ENCODE measurements around the gene MYH10.
"Not testable (repeated sequence)": the region's sequence is repeated elsewhere in the genome, so short reads cannot be mapped to it uniquely, and the experiment has no call there.

Gene MYH10

GRCh38 chr17:8667421-8667820 is 36.9 kb upstream of the MYH10 start:
- Histone ChIP-seq H3K4me3 (no peak overlapping the region), H3K9me3 (ENCODE audit: low read depth, low read length) (no peaks in the 10 kb centered on the region), H3K36me3 (ENCODE audit: insufficient read depth, low read length) (no peaks in the 10 kb centered on the region), H3K9ac (ENCODE audit: insufficient read length) (no peak overlapping the region), H3K27ac (no peak overlapping the region)
- TF ChIP-seq POLR2AphosphoS5 (IDR thresholded peaks at IDR 0.05; ENCODE audit: borderline replicate concordance, low read depth, low read length): no peak
- TF ChIP-seq EZH2 (IDR thresholded peaks at IDR 0.05): no peak
- TF ChIP-seq FOXP2 (optimal IDR thresholded peaks at IDR 0.05; ENCODE audit: control extremely low read depth, extremely low read length, insufficient read depth): no peak
- no peak for DNase-seq (ENCODE audit: low read depth, low spot score)

- no peak for DNase-seq (ENCODE audit: low read depth, low spot score)
- TF ChIP-seq FOXP2 (optimal IDR thresholded peaks at IDR 0.05; ENCODE audit: control extremely low read depth, extremely low read length, insufficient read depth): no peak
- no peak for TF ChIP-seq POLR2AphosphoS5 (IDR thresholded peaks at IDR 0.05; ENCODE audit: borderline replicate concordance, low read depth, low read length)
- TF ChIP-seq EZH2 (IDR thresholded peaks at IDR 0.05): no peak
- Histone ChIP-seq H3K4me3 (no peak overlapping the region), H3K9ac (ENCODE audit: insufficient read length) (no peak overlapping the region), H3K27ac (no peak overlapping the region), H3K36me3 (ENCODE audit: insufficient read depth, low read length) (no peaks in the 10 kb centered on the region), H3K9me3 (ENCODE audit: low read depth, low read length) (no peaks in the 10 kb centered on the region)
Observed at GRCh38 chr17:8665684-8666083, 35.2 kb upstream of the MYH10 start.

- TF ChIP-seq FOXP2 (optimal IDR thresholded peaks at IDR 0.05; ENCODE audit: control extremely low read depth, extremely low read length, insufficient read depth) (no peak), POLR2AphosphoS5 (IDR thresholded peaks at IDR 0.05; ENCODE audit: borderline replicate concordance, low read depth, low read length) (no peak), EZH2 (IDR thresholded peaks at IDR 0.05) (no peak)
- Histone ChIP-seq H3K36me3 (ENCODE audit: insufficient read depth, low read length) (no peaks in the 10 kb centered on the region), H3K27ac (no peak overlapping the region), H3K9me3 (ENCODE audit: low read depth, low read length) (no peaks in the 10 kb centered on the region), H3K4me3 (no peak overlapping the region), H3K9ac (ENCODE audit: insufficient read length) (no peak overlapping the region)
- no peak for DNase-seq (ENCODE audit: low read depth, low spot score)
Observed at GRCh38 chr17:8664456-8665126, 34.1 kb upstream of the MYH10 start.

GRCh38 chr17:8662973-8663372 is 32.4 kb upstream of the MYH10 start:
- Histone ChIP-seq H3K9ac (ENCODE audit: insufficient read length) (no peak overlapping the region), H3K4me3 (no peak overlapping the region), H3K9me3 (ENCODE audit: low read depth, low read length) (no peaks in the 10 kb centered on the region), H3K36me3 (ENCODE audit: insufficient read depth, low read length) (no peaks in the 10 kb centered on the region), H3K27ac (no peak overlapping the region)
- no peak for DNase-seq (ENCODE audit: low read depth, low spot score)
- no peak for TF ChIP-seq EZH2 (IDR thresholded peaks at IDR 0.05)
- TF ChIP-seq POLR2AphosphoS5 (IDR thresholded peaks at IDR 0.05; ENCODE audit: borderline replicate concordance, low read depth, low read length): no peak
- no peak for TF ChIP-seq FOXP2 (optimal IDR thresholded peaks at IDR 0.05; ENCODE audit: control extremely low read depth, extremely low read length, insufficient read depth)

GRCh38 chr17:8662076-8662831 is 31.7 kb upstream of the MYH10 start:
- no peak overlapping the region for H3K27ac ChIP-seq
- TF ChIP-seq FOXP2 (optimal IDR thresholded peaks at IDR 0.05; ENCODE audit: control extremely low read depth, extremely low read length, insufficient read depth) (no peak), EZH2 (IDR thresholded peaks at IDR 0.05) (no peak), POLR2AphosphoS5 (IDR thresholded peaks at IDR 0.05; ENCODE audit: borderline replicate concordance, low read depth, low read length) (no peak)

GRCh38 chr17:8660709-8661108 is 30.2 kb upstream of the MYH10 start:
- not testable (repeated sequence) for H3K36me3 ChIP-seq (ENCODE audit: insufficient read depth, low read length); H3K9ac ChIP-seq (ENCODE audit: insufficient read length); H3K9me3 ChIP-seq (ENCODE audit: low read depth, low read length); H3K27ac ChIP-seq; H3K4me3 ChIP-seq; DNase-seq (ENCODE audit: low read depth, low spot score)

More at GRCh38 chr17:8662076-8662831, 31.7 kb upstream of the MYH10 start:
- Histone ChIP-seq H3K9ac (ENCODE audit: insufficient read length) (no peak overlapping the region), H3K9me3 (ENCODE audit: low read depth, low read length) (no peaks in the 10 kb centered on the region), H3K36me3 (ENCODE audit: insufficient read depth, low read length) (no peaks in the 10 kb centered on the region), H3K4me3 (no peak overlapping the region)
- DNase-seq (ENCODE audit: low read depth, low spot score): no peak

- DNase-seq (ENCODE audit: low read depth, low spot score): no peak
- Histone ChIP-seq H3K36me3 (ENCODE audit: insufficient read depth, low read length) (no peaks in the 10 kb centered on the region), H3K27ac (peak overlapping the region; percentile 17; the same call in 1 of the 2 replicates), H3K9me3 (ENCODE audit: low read depth, low read length) (0 out of 2 replicates have a peak, but pooled peaks cover 3% of the 10 kb centered on the region), H3K4me3 (no peak overlapping the region), H3K9ac (ENCODE audit: insufficient read length) (no peak overlapping the region)
- TF ChIP-seq POLR2AphosphoS5 (IDR thresholded peaks at IDR 0.05; ENCODE audit: borderline replicate concordance, low read depth, low read length) (no peak), EZH2 (IDR thresholded peaks at IDR 0.05) (no peak), FOXP2 (optimal IDR thresholded peaks at IDR 0.05; ENCODE audit: control extremely low read depth, extremely low read length, insufficient read depth) (no peak)
Observed at GRCh38 chr17:8659758-8660410, 29.4 kb upstream of the MYH10 start.

- DNase-seq (ENCODE audit: low read depth, low spot score): no peak
- Histone ChIP-seq H3K4me3 (no peak overlapping the region), H3K9ac (ENCODE audit: insufficient read length) (no peak overlapping the region), H3K27ac (no peak overlapping the region), H3K36me3 (ENCODE audit: insufficient read depth, low read length) (no peaks in the 10 kb centered on the region), H3K9me3 (ENCODE audit: low read depth, low read length) (0 out of 2 replicates have a peak, but pooled peaks cover 3% of the 10 kb centered on the region)
- no peak for TF ChIP-seq EZH2 (IDR thresholded peaks at IDR 0.05)
- TF ChIP-seq POLR2AphosphoS5 (IDR thresholded peaks at IDR 0.05; ENCODE audit: borderline replicate concordance, low read depth, low read length): no peak
- no peak for TF ChIP-seq FOXP2 (optimal IDR thresholded peaks at IDR 0.05; ENCODE audit: control extremely low read depth, extremely low read length, insufficient read depth)
Observed at GRCh38 chr17:8658810-8659209, 28.3 kb upstream of the MYH10 start.
